ENCODE data around the gene TMEM9B.

The TMEM9B gene

DNA sequence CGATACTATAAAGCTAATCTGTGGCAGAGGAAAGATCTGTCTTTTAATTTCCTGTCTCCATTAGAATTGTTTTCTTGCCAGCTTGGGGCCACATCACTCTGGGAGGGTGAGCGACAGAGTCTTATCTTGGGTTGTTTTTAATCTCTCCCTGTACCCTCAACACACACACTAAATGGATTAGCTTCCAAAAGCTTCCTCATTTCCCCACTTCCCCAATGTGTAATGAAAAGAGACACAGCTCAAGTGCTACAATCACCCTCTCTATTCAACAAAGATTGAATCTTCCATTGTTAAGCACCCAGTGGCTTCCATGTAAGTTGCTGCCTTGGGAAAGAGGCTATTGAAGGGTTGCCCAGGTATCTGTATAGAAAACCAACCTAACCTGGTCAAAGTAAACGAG lies 15.4 kb downstream of the TMEM9B start:
- no peak for TF ChIP-seq RAD21 (IDR thresholded peaks at IDR 0.05; ENCODE audit: low read depth)
- TF ChIP-seq CEBPB (IDR thresholded peaks at IDR 0.05): no peak
- no peak for TF ChIP-seq EP300 (IDR thresholded peaks at IDR 0.05; ENCODE audit: borderline replicate concordance)
- no peak for TF ChIP-seq TCF12 (IDR thresholded peaks at IDR 0.05; ENCODE audit: low read depth)
- TF ChIP-seq, protein P1, sequence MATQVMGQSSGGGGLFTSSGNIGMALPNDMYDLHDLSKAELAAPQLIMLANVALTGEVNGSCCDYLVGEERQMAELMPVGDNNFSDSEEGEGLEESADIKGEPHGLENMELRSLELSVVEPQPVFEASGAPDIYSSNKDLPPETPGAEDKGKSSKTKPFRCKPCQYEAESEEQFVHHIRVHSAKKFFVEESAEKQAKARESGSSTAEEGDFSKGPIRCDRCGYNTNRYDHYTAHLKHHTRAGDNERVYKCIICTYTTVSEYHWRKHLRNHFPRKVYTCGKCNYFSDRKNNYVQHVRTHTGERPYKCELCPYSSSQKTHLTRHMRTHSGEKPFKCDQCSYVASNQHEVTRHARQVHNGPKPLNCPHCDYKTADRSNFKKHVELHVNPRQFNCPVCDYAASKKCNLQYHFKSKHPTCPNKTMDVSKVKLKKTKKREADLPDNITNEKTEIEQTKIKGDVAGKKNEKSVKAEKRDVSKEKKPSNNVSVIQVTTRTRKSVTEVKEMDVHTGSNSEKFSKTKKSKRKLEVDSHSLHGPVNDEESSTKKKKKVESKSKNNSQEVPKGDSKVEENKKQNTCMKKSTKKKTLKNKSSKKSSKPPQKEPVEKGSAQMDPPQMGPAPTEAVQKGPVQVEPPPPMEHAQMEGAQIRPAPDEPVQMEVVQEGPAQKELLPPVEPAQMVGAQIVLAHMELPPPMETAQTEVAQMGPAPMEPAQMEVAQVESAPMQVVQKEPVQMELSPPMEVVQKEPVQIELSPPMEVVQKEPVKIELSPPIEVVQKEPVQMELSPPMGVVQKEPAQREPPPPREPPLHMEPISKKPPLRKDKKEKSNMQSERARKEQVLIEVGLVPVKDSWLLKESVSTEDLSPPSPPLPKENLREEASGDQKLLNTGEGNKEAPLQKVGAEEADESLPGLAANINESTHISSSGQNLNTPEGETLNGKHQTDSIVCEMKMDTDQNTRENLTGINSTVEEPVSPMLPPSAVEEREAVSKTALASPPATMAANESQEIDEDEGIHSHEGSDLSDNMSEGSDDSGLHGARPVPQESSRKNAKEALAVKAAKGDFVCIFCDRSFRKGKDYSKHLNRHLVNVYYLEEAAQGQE (IDR thresholded peaks at IDR 0.05; ENCODE audit: low read depth): no peak
- TF ChIP-seq TEAD4 (IDR thresholded peaks at IDR 0.05): no peak
- no peak for TF ChIP-seq CREB1 (IDR thresholded peaks at IDR 0.05; ENCODE audit: low read depth)
- TF ChIP-seq EGR1 (IDR thresholded peaks at IDR 0.05): no peak
- no peak for TF ChIP-seq ZBTB7A (IDR thresholded peaks at IDR 0.05; ENCODE audit: low read depth)
- TF ChIP-seq, protein P2, sequence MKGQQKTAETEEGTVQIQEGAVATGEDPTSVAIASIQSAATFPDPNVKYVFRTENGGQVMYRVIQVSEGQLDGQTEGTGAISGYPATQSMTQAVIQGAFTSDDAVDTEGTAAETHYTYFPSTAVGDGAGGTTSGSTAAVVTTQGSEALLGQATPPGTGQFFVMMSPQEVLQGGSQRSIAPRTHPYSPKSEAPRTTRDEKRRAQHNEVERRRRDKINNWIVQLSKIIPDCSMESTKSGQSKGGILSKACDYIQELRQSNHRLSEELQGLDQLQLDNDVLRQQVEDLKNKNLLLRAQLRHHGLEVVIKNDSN (IDR thresholded peaks at IDR 0.05): no peak
- TF ChIP-seq, protein P3, sequence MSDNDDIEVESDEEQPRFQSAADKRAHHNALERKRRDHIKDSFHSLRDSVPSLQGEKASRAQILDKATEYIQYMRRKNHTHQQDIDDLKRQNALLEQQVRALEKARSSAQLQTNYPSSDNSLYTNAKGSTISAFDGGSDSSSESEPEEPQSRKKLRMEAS (IDR thresholded peaks at IDR 0.05): no peak
- no peak for TF ChIP-seq FOXM1 (IDR thresholded peaks at IDR 0.05; ENCODE audit: borderline replicate concordance, low read depth)
- no peak for TF ChIP-seq TAF1 (IDR thresholded peaks at IDR 0.05; ENCODE audit: low read depth)
- TF ChIP-seq YY1 (IDR thresholded peaks at IDR 0.05; ENCODE audit: low read depth): no peak
- no peak for TF ChIP-seq NFIC (IDR thresholded peaks at IDR 0.05)

DNA sequence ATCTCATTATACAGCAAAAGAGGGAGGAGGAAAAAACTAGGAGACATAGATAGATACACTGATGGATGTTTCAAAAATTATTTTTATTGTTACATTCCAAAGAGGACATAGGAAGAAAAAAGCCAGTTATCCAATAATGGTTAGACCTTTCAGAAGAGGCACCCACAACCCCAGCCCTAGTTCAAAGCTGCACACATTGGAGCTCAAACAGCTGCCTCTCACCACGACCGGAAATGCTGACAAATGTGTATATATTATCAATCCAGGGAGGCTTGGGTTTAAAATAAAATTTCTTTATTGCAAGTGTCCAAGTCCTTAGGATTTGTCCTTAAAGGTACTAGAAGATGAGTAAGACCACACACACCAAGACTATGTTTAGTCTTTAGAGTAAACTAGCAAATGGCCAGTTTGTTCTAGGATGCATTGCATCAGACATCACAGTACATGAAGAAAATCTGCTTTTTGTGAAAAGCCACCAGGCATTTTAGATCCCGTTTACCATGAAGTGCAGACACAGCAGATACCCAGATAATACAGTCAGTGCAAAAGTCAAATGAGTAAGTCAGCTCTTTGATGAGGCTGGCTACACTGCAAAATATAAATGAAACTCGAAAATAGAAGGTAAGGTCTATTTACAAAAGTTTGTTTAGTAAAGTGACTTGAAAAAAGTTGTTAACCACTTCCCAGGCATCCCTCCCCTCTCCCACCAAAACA lies 16.9 kb downstream of the TMEM9B start:
- TF ChIP-seq RAD21 (IDR thresholded peaks at IDR 0.05; ENCODE audit: low read depth) (no peak), NFIC (IDR thresholded peaks at IDR 0.05) (no peak), TAF1 (IDR thresholded peaks at IDR 0.05; ENCODE audit: low read depth) (no peak)
- TF ChIP-seq, protein P2 (IDR thresholded peaks at IDR 0.05): no peak

DNA sequence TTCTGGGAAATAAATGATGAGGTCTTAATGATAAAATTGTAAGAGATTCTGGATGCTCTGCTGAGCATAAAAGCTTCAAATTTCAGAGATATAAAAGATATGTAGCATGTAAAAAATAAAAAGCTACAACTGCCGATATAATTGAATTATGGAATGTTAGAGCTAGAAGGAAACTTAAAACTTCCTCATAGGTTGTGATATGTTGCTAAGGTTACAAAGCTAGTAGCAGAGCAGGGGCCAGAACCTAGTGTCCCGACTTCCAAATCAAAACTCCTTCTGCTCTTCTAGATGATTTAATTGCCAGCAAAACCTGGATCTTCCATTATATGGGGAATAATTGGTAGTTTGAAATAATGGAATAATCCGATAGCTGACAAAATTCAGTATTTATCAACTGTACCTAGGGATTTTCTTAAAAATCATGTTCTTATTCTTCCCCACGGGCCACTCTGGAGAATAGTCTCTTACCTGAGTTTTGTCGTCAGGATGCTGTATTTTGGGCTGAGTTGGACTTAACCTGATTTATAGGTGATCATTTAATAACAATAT lies 21.6 kb downstream of the TMEM9B start, which contains the start of gene ASCL3:
ASCL3 (minus strand) TSS at position 499 of the 549 bp plus-strand sequence. CDS start 4,855 bp downstream, outside the sequence.
- no peak for TF ChIP-seq TAF1 (IDR thresholded peaks at IDR 0.05; ENCODE audit: low read depth)
- TF ChIP-seq, protein P2 (IDR thresholded peaks at IDR 0.05): no peak
- no peak for TF ChIP-seq RAD21 (IDR thresholded peaks at IDR 0.05; ENCODE audit: low read depth)
- no peak for TF ChIP-seq CREB1 (IDR thresholded peaks at IDR 0.05; ENCODE audit: low read depth)
- TF ChIP-seq, protein P1 (IDR thresholded peaks at IDR 0.05; ENCODE audit: low read depth): no peak
- no peak for TF ChIP-seq CEBPB (IDR thresholded peaks at IDR 0.05)
- TF ChIP-seq TEAD4 (IDR thresholded peaks at IDR 0.05): no peak
- no peak for TF ChIP-seq EP300 (IDR thresholded peaks at IDR 0.05; ENCODE audit: borderline replicate concordance)
- no peak for TF ChIP-seq EGR1 (IDR thresholded peaks at IDR 0.05)
- no peak for TF ChIP-seq NFIC (IDR thresholded peaks at IDR 0.05)
- no peak for TF ChIP-seq TCF12 (IDR thresholded peaks at IDR 0.05; ENCODE audit: low read depth)
- TF ChIP-seq YY1 (IDR thresholded peaks at IDR 0.05; ENCODE audit: low read depth): no peak
- TF ChIP-seq, protein P3 (IDR thresholded peaks at IDR 0.05): no peak
- TF ChIP-seq FOXM1 (IDR thresholded peaks at IDR 0.05; ENCODE audit: borderline replicate concordance, low read depth): no peak
- no peak for TF ChIP-seq ZBTB7A (IDR thresholded peaks at IDR 0.05; ENCODE audit: low read depth)

DNA sequence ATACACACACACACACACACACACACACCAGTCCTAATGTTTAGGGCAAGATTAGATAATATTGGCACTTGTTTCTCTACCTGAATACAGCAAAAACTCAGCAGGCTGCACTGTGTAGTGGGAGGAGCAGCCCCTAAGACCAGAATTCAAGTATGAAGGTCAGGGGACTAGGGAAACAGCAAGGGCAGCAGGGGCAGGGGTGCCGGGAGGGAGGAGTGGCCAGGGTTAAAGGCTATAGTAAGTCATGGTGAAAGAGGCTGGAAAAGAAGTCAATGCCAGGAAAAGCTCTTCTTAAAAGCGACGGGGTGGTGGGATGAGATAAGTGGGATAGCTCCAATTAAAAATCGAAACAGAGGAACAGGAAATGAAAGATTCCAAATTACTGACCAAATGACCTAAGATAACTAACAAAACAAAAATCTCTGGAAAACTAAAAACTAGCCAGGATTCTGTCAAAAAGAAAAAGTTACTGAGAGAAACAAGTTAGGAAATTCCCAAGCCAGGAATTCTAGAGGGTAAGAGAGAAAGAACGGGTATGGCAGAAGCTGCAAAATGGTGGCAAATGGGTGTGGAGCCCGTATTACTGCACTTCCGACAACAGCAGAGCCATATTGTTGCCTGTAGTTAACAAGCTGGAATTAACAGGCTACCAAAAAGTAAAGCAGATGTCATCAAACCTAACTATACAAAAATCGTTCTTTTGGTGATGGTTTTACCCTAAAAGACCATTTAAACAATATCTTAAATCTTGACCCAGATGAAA lies 22.7 kb downstream of the TMEM9B start:
- TF ChIP-seq, protein P2 (IDR thresholded peaks at IDR 0.05): no peak
- no peak for TF ChIP-seq ZBTB7A (IDR thresholded peaks at IDR 0.05; ENCODE audit: low read depth)

Data from Ishikawa (cell line).